Measurements from ENCODE around the gene SPAG5.

DNA sequence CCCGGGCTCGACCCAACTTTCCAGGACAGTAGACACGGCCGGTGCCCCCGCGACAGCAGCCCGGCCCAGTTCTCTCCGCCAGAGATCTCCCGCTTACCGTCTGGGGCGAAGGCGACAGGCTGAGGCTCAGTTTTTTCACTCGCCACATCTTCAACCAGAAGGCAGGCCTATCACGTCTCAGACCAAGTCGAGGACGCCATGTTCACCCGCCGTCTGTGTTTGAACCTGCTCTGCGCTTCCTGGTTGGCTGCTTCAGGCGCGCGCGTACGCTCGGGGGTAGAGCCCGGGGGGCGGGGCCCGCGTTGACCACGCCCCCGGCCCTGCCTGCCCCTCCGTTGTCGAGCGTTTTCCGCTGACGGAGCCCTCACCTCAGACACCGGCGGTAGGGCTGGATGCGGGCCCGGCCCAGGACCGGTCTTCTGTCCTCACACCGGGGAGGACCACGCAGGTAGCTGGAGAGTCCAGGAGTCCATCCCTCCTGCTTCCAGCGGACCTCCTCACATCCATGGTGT is at the start of gene SPAG5:
- TF ChIP-seq CTCF (IDR thresholded peaks at IDR 0.05; ENCODE audit: poor library complexity, severe bottlenecking): no peak
- TF ChIP-seq RAD21 (conservative IDR thresholded peaks at IDR 0.05): peak; percentile 21
- TF ChIP-seq POLR2AphosphoS5 (IDR thresholded peaks at IDR 0.05): peak; percentile 27
- TF ChIP-seq EZH2 (IDR thresholded peaks at IDR 0.05; ENCODE audit: borderline replicate concordance, insufficient read depth, low read length, poor library complexity, severe bottlenecking): no peak
- no peak for TF ChIP-seq REST (IDR thresholded peaks at IDR 0.05; ENCODE audit: borderline replicate concordance)
